Lower leg skin (tissue), 4 donors: ENCODE results near the gene PACSIN3. TPM values are rescaled to one million over a fixed set of nuclear protein-coding genes. Genes with fewer than 3 reads are reported as not detected.

Source experiments
- DNase-seq, 2 donors: peaks; one replicate each; pipeline ENCODE4 v3.0.0-alpha.2; 2019; ENCODE audit warnings: low spot score in 2 of 2
- H3K4me3 ChIP-seq: fragments of 200-600 bp; sonication (generic); 2 replicates; pipeline ENCODE4 v1.5.1; 2017; ENCODE audit warnings: mild to moderate bottlenecking, low read depth; ENCODE audit not compliant: poor library complexity, severe bottlenecking
- CTCF ChIP-seq, 3 donors: fragments of 450-650 bp; IDR thresholded peaks; one replicate each; pipeline ENCODE4 v1.5.1; 2016; ENCODE audit warnings: antibody characterized with exemption in 3 of 3, mild to moderate bottlenecking in 3 of 3, moderate library complexity in 2 of 3
- POLR2A ChIP-seq, 2 donors: fragments of 450-650 bp; IDR thresholded peaks; one replicate each; pipeline ENCODE4 v1.6.1; 2016 to 2017; ENCODE audit warnings: antibody characterized with exemption in 2 of 2, mild to moderate bottlenecking in 1 of 2, moderate library complexity in 1 of 2
- WGBS, 2 donors: methylation state at CpG; one replicate each; pipeline ENCODE4 v1.1.5; 2018; 5-methylcytosine and 5-hydroxymethylcytosine counted together
- intact Hi-C: fragments of 100-400 bp; cut with DNase I; formaldehyde crosslinking; loops from one replicate; pipeline ENCODE4 v1.15.0; 2023; ENCODE audit warnings: low total_unique reads
- total RNA-seq, 4 donors: library from RNA; depleted of rRNA; stranded (reverse); fragments of >200 nt; gene quantifications; one replicate each; pipeline ENCODE4 v1.1.0, GENCODE V29; 2016

Gene PACSIN3
- total RNA-seq, 4 donors from 2014 or later: 47.7 to 73.5 (median 58.4) TPM

GRCh38 chr11:47229161-47229560 lies 42.9 kb upstream of the PACSIN3 start:
- no peak overlapping the region for H3K4me3 ChIP-seq
- WGBS, 2 donors: 94 to 95% methylated on average over 8 of the region's 8 CpGs
- no peak for TF ChIP-seq CTCF (IDR thresholded peaks at IDR 0.05)
- no peak for TF ChIP-seq POLR2A (IDR thresholded peaks at IDR 0.05)
- intact Hi-C loops: no loop called here
- no peak for DNase-seq

GRCh38 chr11:47225552-47226400 lies 39.5 kb upstream of the PACSIN3 start:
- no peak for DNase-seq
- TF ChIP-seq POLR2A (IDR thresholded peaks at IDR 0.05) (no peak), CTCF (IDR thresholded peaks at IDR 0.05) (no peak)
- H3K4me3 ChIP-seq: no peak overlapping the region
- WGBS, 2 donors: 91 to 93% methylated on average over 7 of the region's 7 CpGs
- intact Hi-C loops: no loop called here

- H3K4me3 ChIP-seq: no peak overlapping the region
- WGBS, 2 donors: 86 to 90% methylated on average over 2 of the region's 2 CpGs
- TF ChIP-seq CTCF (IDR thresholded peaks at IDR 0.05) (no peak), POLR2A (IDR thresholded peaks at IDR 0.05) (no peak)
- DNase-seq: no peak
- intact Hi-C loops: no loop called here
Measured at GRCh38 chr11:47222696-47223095, 36.5 kb upstream of the PACSIN3 start.

GRCh38 chr11:47220401-47220821 lies 34.2 kb upstream of the PACSIN3 start:
- no peak for DNase-seq
- TF ChIP-seq POLR2A (IDR thresholded peaks at IDR 0.05): no peak
- TF ChIP-seq CTCF (IDR thresholded peaks at IDR 0.05): no peak
- H3K4me3 ChIP-seq: no peak overlapping the region
- intact Hi-C loops: no loop called here
- WGBS, 2 donors: 25 to 52% methylated on average over 1 of the region's 1 CpG

- intact Hi-C loops: no loop called here
- H3K4me3 ChIP-seq: no peak overlapping the region
- WGBS, 2 donors: 1 to 3% methylated on average over 12 of the region's 12 CpGs
- peak; percentile 57 to 90 for DNase-seq
- no peak for TF ChIP-seq POLR2A (IDR thresholded peaks at IDR 0.05)
- peak in 1 of 3 donors; percentile 10 for TF ChIP-seq CTCF (IDR thresholded peaks at IDR 0.05)
Measured at GRCh38 chr11:47216121-47216798, 30.0 kb upstream of the PACSIN3 start.
